ENCODE results near the gene DISP3. TPM values are rescaled to one million over a fixed set of nuclear protein-coding genes. Genes with fewer than 3 reads are reported as not detected.

Gene DISP3
- total and polyA plus RNA-seq, 9 of the 15 experiments (the other 6 are each of a cell fraction or from before 2014, with no cell fraction given), result 0.03 to 0.19 (median 0.15) TPM; not detected in 5

GRCh38 chr1:11550664-11551283, 71.8 kb downstream of the DISP3 start (continued):
- TF ChIP-seq ZNF354B (CRISPR knock-in tag; IDR thresholded peaks at IDR 0.05) (no peak), HINFP (tag; conservative IDR thresholded peaks at IDR 0.05; ENCODE audit: low read depth) (peak; percentile 64; the same call in 1 of the 2 replicates), SNRNP70 (optimal IDR thresholded peaks at IDR 0.05; ENCODE audit: low read depth, low read length) (no peak), SLC30A9 (CRISPR knock-in tag; IDR thresholded peaks at IDR 0.05) (no peak), MCM2 (IDR thresholded peaks at IDR 0.05; ENCODE audit: low read depth) (no peak), NR4A1 (CRISPR knock-in tag; IDR thresholded peaks at IDR 0.05) (no peak), NR4A1 (tag; IDR thresholded peaks at IDR 0.05) (peak; percentile 53; the same call in 1 of the 2 replicates), ELF1 (tag; IDR thresholded peaks at IDR 0.05) (no peak), ZNF41 (CRISPR knock-in tag; conservative IDR thresholded peaks at IDR 0.05) (no peak; the same call in 1 of the 2 replicates), SMARCC2 (IDR thresholded peaks at IDR 0.05; ENCODE audit: low read depth) (no peak), NFATC3 (IDR thresholded peaks at IDR 0.05) (no peak), ZNF76 (CRISPR knock-in tag; IDR thresholded peaks at IDR 0.05; ENCODE audit: borderline replicate concordance) (no peak), ELK3 (CRISPR knock-in tag; IDR thresholded peaks at IDR 0.05) (no peak), SFPQ (IDR thresholded peaks at IDR 0.05; ENCODE audit: low read depth, low read length) (no peak), FOXJ3 (CRISPR knock-in tag; IDR thresholded peaks at IDR 0.05) (peak; percentile 87), NFE2L1 (tag; IDR thresholded peaks at IDR 0.05; ENCODE audit: borderline replicate concordance, low read depth) (no peak), HDAC3 (IDR thresholded peaks at IDR 0.05; ENCODE audit: borderline replicate concordance, partially characterized antibody) (no peak), CHAMP1 (IDR thresholded peaks at IDR 0.05) (peak; percentile 92), NUFIP1 (IDR thresholded peaks at IDR 0.05; ENCODE audit: partially characterized antibody) (no peak), LARP7 (IDR thresholded peaks at IDR 0.05) (no peak), BRF1 (IDR thresholded peaks at IDR 0.05; ENCODE audit: borderline replicate concordance, extremely low read depth, insufficient read length) (no peak), ETV1 (tag; conservative IDR thresholded peaks at IDR 0.05; ENCODE audit: low read depth) (peak; percentile 72; the same call in 1 of the 2 replicates), ZFX (CRISPR knock-in tag; IDR thresholded peaks at IDR 0.05) (peak; percentile 58)
